ENCODE results near the gene COX6B2.

Gene COX6B2

GRCh38 chr19:55362174-55362989, 7.9 kb upstream of the COX6B2 start:
- no peak for DNase-seq

- no peak for DNase-seq
These were observed 6.4 kb upstream of the COX6B2 start for GRCh38 chr19:55360902-55361301.

GRCh38 chr19:55358943-55359908, 4.7 kb upstream of the COX6B2 start:
- DNase-seq, result no peak

GRCh38 chr19:55358493-55358892, 4.0 kb upstream of the COX6B2 start:
- no peak for DNase-seq

GRCh38 chr19:55355213-55355821, 798 bp upstream of the COX6B2 start:
- DNase-seq, result no peak

- DNase-seq, result peak; percentile 42 to 48 (median 47)
These were observed 469 bp downstream of the COX6B2 start for GRCh38 chr19:55353803-55354697.

GRCh38 chr19:55353356-55353802, 1.1 kb downstream of the COX6B2 start:
- no peak for DNase-seq

GRCh38 chr19:55352549-55353145, 1.9 kb downstream of the COX6B2 start:
- DNase-seq, result no peak

GRCh38 chr19:55352040-55352439, 2.5 kb downstream of the COX6B2 start:
- DNase-seq, result no peak

GRCh38 chr19:55350620-55351315, 3.8 kb downstream of the COX6B2 start:
- DNase-seq, result no peak

- DNase-seq, result no peak
These were observed 6.0 kb downstream of the COX6B2 start for GRCh38 chr19:55348317-55349034.

- DNase-seq, result no peak
These were observed 7.0 kb downstream of the COX6B2 start for GRCh38 chr19:55347442-55348009.

- DNase-seq, result no peak
These were observed 7.6 kb downstream of the COX6B2 start for GRCh38 chr19:55346725-55347441.

- no peak for DNase-seq
These were observed 8.4 kb downstream of the COX6B2 start for GRCh38 chr19:55345818-55346724.

- DNase-seq, result no peak
These were observed 9.3 kb downstream of the COX6B2 start for GRCh38 chr19:55345101-55345817.

GRCh38 chr19:55344444-55344843, 10.1 kb downstream of the COX6B2 start:
- DNase-seq, result no peak

All from activated CD4-positive, CD25-positive, alpha-beta regulatory T cell (primary cell).